GM21825 (cell line): Measurements from ENCODE around the gene CACNA2D1.

Experiments used
- ATAC-seq: cut with Tn5 transposase; IDR thresholded peaks from one replicate; pipeline ENCODE4 v1.9.1; 2021; ENCODE audit warnings: mild to moderate bottlenecking, moderate library complexity; ENCODE audit not compliant: unreplicated experiment

The CACNA2D1 gene

GRCh38 chr7:82443547-82444219 lies at the start of gene CACNA2D1:
CACNA2D1 (minus strand) TSS chr7:82443777.
- ATAC-seq, result no peak

- ATAC-seq, result no peak
These were observed 38.0 kb upstream of the CACNA2D1 start for GRCh38 chr7:82481499-82482097.

GRCh38 chr7:82477733-82478515 lies 34.3 kb upstream of the CACNA2D1 start:
- ATAC-seq, result no peak

- ATAC-seq, result no peak
These were observed 29.4 kb upstream of the CACNA2D1 start for GRCh38 chr7:82472966-82473365.

- ATAC-seq, result no peak
These were observed 27.9 kb upstream of the CACNA2D1 start for GRCh38 chr7:82471351-82472020.

- ATAC-seq, result no peak
These were observed 25.6 kb upstream of the CACNA2D1 start for GRCh38 chr7:82469207-82469606.

GRCh38 chr7:82468435-82468834 lies 24.9 kb upstream of the CACNA2D1 start:
- ATAC-seq, result no peak

- ATAC-seq, result no peak
These were observed 23.4 kb upstream of the CACNA2D1 start for GRCh38 chr7:82467020-82467419.

- no peak for ATAC-seq
These were observed 20.8 kb upstream of the CACNA2D1 start for GRCh38 chr7:82464372-82464771.

- ATAC-seq, result no peak
These were observed 11.7 kb upstream of the CACNA2D1 start for GRCh38 chr7:82455295-82455694.

- ATAC-seq, result no peak
These were observed 7.2 kb upstream of the CACNA2D1 start for GRCh38 chr7:82450759-82451158.

GRCh38 chr7:82449910-82450309 lies 6.3 kb upstream of the CACNA2D1 start:
- no peak for ATAC-seq

- ATAC-seq, result no peak
These were observed 3.3 kb upstream of the CACNA2D1 start for GRCh38 chr7:82446897-82447296.

- ATAC-seq, result no peak
These were observed 1.7 kb upstream of the CACNA2D1 start for GRCh38 chr7:82445271-82445670.

GRCh38 chr7:82444220-82444909 lies 788 bp upstream of the CACNA2D1 start:
- ATAC-seq, result no peak

GRCh38 chr7:82443036-82443546 lies 486 bp downstream of the CACNA2D1 start:
- no peak for ATAC-seq

- ATAC-seq, result no peak
These were observed 1.0 kb downstream of the CACNA2D1 start for GRCh38 chr7:82442492-82443035.

GRCh38 chr7:82441669-82442478 lies 1.7 kb downstream of the CACNA2D1 start:
- no peak for ATAC-seq

- no peak for ATAC-seq
These were observed 5.1 kb downstream of the CACNA2D1 start for GRCh38 chr7:82438521-82438920.

GRCh38 chr7:82435769-82436168 lies 7.8 kb downstream of the CACNA2D1 start:
- ATAC-seq, result no peak
